Lung (tissue), 12 donors: ENCODE data around the gene C4orf50. TPM values are rescaled to one million over a fixed set of nuclear protein-coding genes. Genes with fewer than 3 reads are reported as not detected.
"Not testable (repeated sequence)": the region's sequence is repeated elsewhere in the genome, so short reads cannot be mapped to it uniquely, and the experiment has no call there.

ENCODE experiments used
- ATAC-seq: fragments of 200-7000 bp; cut with Tn5 transposase; one replicate; pipeline ENCODE4 v1.9.1; 2020; ENCODE audit warnings: moderate number of reproducible peaks; ENCODE audit not compliant: insufficient read depth, low FRiP score
- DNase-seq, 3 donors: peaks; one replicate each; pipeline ENCODE4 v3.0.0-alpha.2; 2013 to 2017
- H3K27ac ChIP-seq, 2 donors: one replicate each; pipeline ENCODE4 v1.5.1; 2013; ENCODE audit warnings: mild to moderate bottlenecking in 2 of 2, moderate library complexity in 2 of 2, control low read depth in 1 of 2, inconsistent platforms in 1 of 2, low read depth in 1 of 2, low read length in 1 of 2
- H3K27me3 ChIP-seq, 3 donors: one replicate each; pipeline ENCODE4 v1.5.1; 2013; ENCODE audit warnings: low read length in 2 of 3; ENCODE audit not compliant: control insufficient read depth in 3 of 3, insufficient read depth in 3 of 3
- H3K36me3 ChIP-seq, 4 donors: one replicate each; pipeline ENCODE4 v1.5.1; 2013; ENCODE audit warnings: low read length in 4 of 4, mild to moderate bottlenecking in 1 of 4, moderate library complexity in 1 of 4; ENCODE audit not compliant: control insufficient read depth in 4 of 4, insufficient read depth in 4 of 4
- H3K4me1 ChIP-seq, 5 donors: one replicate each; pipeline ENCODE4 v1.5.1; 2013; ENCODE audit warnings: low read length in 5 of 5, mild to moderate bottlenecking in 2 of 5, moderate library complexity in 1 of 5; ENCODE audit not compliant: control insufficient read depth in 5 of 5, insufficient read depth in 5 of 5
- H3K4me3 ChIP-seq: one replicate; pipeline ENCODE4 v1.5.1; 2013; ENCODE audit warnings: mild to moderate bottlenecking, control low read depth, moderate library complexity
- H3K9ac ChIP-seq, 2 donors: one replicate each; pipeline ENCODE4 v1.5.1; 2013; ENCODE audit warnings: low read length in 2 of 2, control low read depth in 1 of 2; ENCODE audit not compliant: insufficient read depth in 1 of 2
- H3K9me3 ChIP-seq, 4 donors: one replicate each; pipeline ENCODE4 v1.5.1; 2013; ENCODE audit warnings: low read length in 3 of 4, mild to moderate bottlenecking in 1 of 4, moderate library complexity in 1 of 4; ENCODE audit not compliant: control insufficient read depth in 4 of 4, insufficient read depth in 3 of 4
- CTCF ChIP-seq: IDR thresholded peaks from 2 replicates; pipeline ENCODE4 v1.5.1; 2012; ENCODE audit warnings: mild to moderate bottlenecking; ENCODE audit errors: control extremely low read depth, extremely low read depth
- WGBS, 2 donors: extraction: QIAGEN DNeasy Blood & Tissue Kit; methylation state at CpG; one replicate each; pipeline ENCODE4 v1.1.7; 2013; 5-methylcytosine and 5-hydroxymethylcytosine counted together
- polyA plus RNA-seq, 2 donors: library from polyadenylated mRNA; stranded (reverse); fragments of 200-250 nt; gene quantifications; one replicate each; pipeline ENCODE4 v1.2.1, GENCODE V29; 2013
- total RNA-seq, 2 donors: library from RNA; depleted of rRNA in 1 of 2; stranded (reverse); fragments of >200 nt in 1 of 2; gene quantifications; one replicate each; pipeline ENCODE4 v1.2.1, GENCODE V29; 2014 to 2021
- donor health status: control.
- donor health status: control.
- donor health status: Bipolar disorder and iron deficiency.
- donor health status: healthy.
- donor health status: DM: yes; HTN: yes; CAD: no.

Gene C4orf50
- total and polyA plus RNA-seq, 4 donors: 0.02 to 0.04 (median 0.03) TPM

- Histone ChIP-seq H3K27ac (no peak overlapping the region), H3K9ac (no peak overlapping the region), H3K36me3 (peaks cover 0 to 5% (median 0%) of the 10 kb centered on the region in 4 donors), H3K4me1 (no peaks in the 10 kb centered on the region), H3K4me3 (no peak overlapping the region), H3K27me3 (no peaks in the 10 kb centered on the region), H3K9me3 (peaks cover 0 to 3% (median 1%) of the 10 kb centered on the region in 4 donors)
- TF ChIP-seq CTCF: no peak
- no peak for DNase-seq
- no peak for ATAC-seq
- WGBS, 2 donors: 86 to 88% methylated on average over 16 of the region's 16 CpGs
Observed at GRCh38 chr4:5858020-5858769, 160.0 kb downstream of the C4orf50 start.

- no peak overlapping the region for H3K4me3 ChIP-seq
- ATAC-seq (no peak), DNase-seq (no peak)
- no peaks in the 10 kb centered on the region for H3K4me1 ChIP-seq
- TF ChIP-seq CTCF: no peak
- no peaks in the 10 kb centered on the region for H3K27me3 ChIP-seq
- no peak overlapping the region for H3K27ac ChIP-seq
- 90 to 95% methylated on average over 2 of the region's 2 CpGs for WGBS, 2 donors
- no peak overlapping the region for H3K9ac ChIP-seq
- H3K9me3 ChIP-seq: peaks cover 0 to 3% (median 1%) of the 10 kb centered on the region in 4 donors
- H3K36me3 ChIP-seq: peaks cover 0 to 5% (median 0%) of the 10 kb centered on the region in 4 donors
Observed at GRCh38 chr4:5857199-5857598, 161.0 kb downstream of the C4orf50 start.

- not testable (repeated sequence) for DNase-seq, H3K9me3 ChIP-seq, H3K4me3 ChIP-seq, H3K9ac ChIP-seq, H3K4me1 ChIP-seq, H3K27me3 ChIP-seq, ATAC-seq, H3K27ac ChIP-seq, H3K36me3 ChIP-seq
- 96 to 97% methylated on average over 3 of the region's 3 CpGs for WGBS, 2 donors
Observed at GRCh38 chr4:5856362-5856761, 161.9 kb downstream of the C4orf50 start.

- Histone ChIP-seq H3K9ac (no peak overlapping the region), H3K36me3 (peaks cover 0 to 5% (median 2%) of the 10 kb centered on the region in 4 donors), H3K27ac (no peak overlapping the region), H3K9me3 (peaks cover 0 to 2% (median under 1%) of the 10 kb centered on the region in 4 donors), H3K4me3 (no peak overlapping the region), H3K27me3 (no peaks in the 10 kb centered on the region), H3K4me1 (no peaks in the 10 kb centered on the region)
- no peak for TF ChIP-seq CTCF
- 89 to 93% methylated on average over 3 of the region's 3 CpGs for WGBS, 2 donors
- DNase-seq: no peak
- no peak for ATAC-seq
Observed at GRCh38 chr4:5854929-5855328, 163.3 kb downstream of the C4orf50 start.
